SK-N-SH (cell line): ENCODE data around the gene TMEM87A. TPM values are rescaled to one million over a fixed set of nuclear protein-coding genes. Genes with fewer than 3 reads are reported as not detected.

Source experiments
- CTCF ChIA-PET: fragments of 300-600, 350-600 bp; formaldehyde crosslinking; extraction: SDS; loops from one replicate; lab custom pipeline; 2021; lab: Yijun Ruan, JAX
- POLR2A ChIA-PET: fragments of 350-600 bp; sonication (Branson Sonifier 250); formaldehyde crosslinking; extraction: SDS; loops from one replicate; lab custom pipeline; 2020; ENCODE audit warnings: antibody characterized with exemption, inconsistent platforms; lab: Yijun Ruan, JAX
- DNase-seq: peaks from one replicate; pipeline ENCODE4 v3.0.0; 2012
- H2AFZ ChIP-seq: fragments of 200-600 bp; sonication (generic); 2 replicates; pipeline ENCODE4 v1.8.1; 2016; ENCODE audit warnings: antibody characterized with exemption, mild to moderate bottlenecking, low read depth
- H3F3A ChIP-seq: fragments of 200-600 bp; sonication (generic); replicated peaks from 2 replicates; pipeline ENCODE3; 2016; ENCODE audit warnings: antibody characterized with exemption, mild to moderate bottlenecking; ENCODE audit not compliant: insufficient read depth
- H3K27ac ChIP-seq, 2 experiments: fragments of 200-500 bp in 1 of 2; fragments of 200-600 bp in 1 of 2; sonication (Bioruptor generic) in 1 of 2; sonication (generic), shearing (Covaris generic) in 1 of 2; 2 replicates each; pipeline versions ENCODE4 v1.5.1 to v1.6.1; 2014 to 2016; ENCODE audit warnings: low read depth in 2 of 2, inconsistent platforms in 1 of 2, low read length in 1 of 2, mild to moderate bottlenecking in 1 of 2, mixed read lengths in 1 of 2
- H3K27me3 ChIP-seq: fragments of 200-600 bp; sonication (generic), shearing (Covaris generic); 2 replicates; pipeline ENCODE4 v1.6.1; 2016; ENCODE audit warnings: mixed run types; ENCODE audit not compliant: insufficient read depth
- H3K36me3 ChIP-seq, 2 experiments: fragments of 200-500 bp in 1 of 2; fragments of 200-600 bp in 1 of 2; sonication (Bioruptor generic) in 1 of 2; sonication (generic) in 1 of 2; replicated peaks in 1 of 2; 2 replicates each; pipeline versions ENCODE3 to v1.5.1; 2014 to 2016; ENCODE audit warnings: low read length in 1 of 2, mild to moderate bottlenecking in 1 of 2; ENCODE audit not compliant: insufficient read depth in 2 of 2, control insufficient read depth in 1 of 2
- H3K4me1 ChIP-seq, 2 experiments: fragments of 200-500 bp in 1 of 2; fragments of 200-600 bp in 1 of 2; sonication (Bioruptor generic) in 1 of 2; sonication (generic), shearing (Covaris generic) in 1 of 2; 2 replicates each; pipeline versions ENCODE4 v1.5.1 to v1.6.1; 2014 to 2016; ENCODE audit warnings: low read depth in 1 of 2, low read length in 1 of 2, mixed run types in 1 of 2; ENCODE audit not compliant: insufficient read depth in 2 of 2, control insufficient read depth in 1 of 2
- H3K4me2 ChIP-seq: fragments of 200-600 bp; sonication (generic), shearing (Covaris generic); 2 replicates; pipeline ENCODE4 v1.6.1; 2017; ENCODE audit warnings: mixed run types
- H3K4me3 ChIP-seq, 2 experiments: fragments of 200-500 bp in 1 of 2; fragments of 200-600 bp in 1 of 2; sonication (Bioruptor generic) in 1 of 2; sonication (generic), shearing (Covaris generic) in 1 of 2; 2 replicates each; pipeline versions ENCODE4 v1.5.1 to v1.8.1; 2014 to 2016; ENCODE audit warnings: low read depth in 2 of 2, inconsistent platforms in 1 of 2, low read length in 1 of 2, mild to moderate bottlenecking in 1 of 2, mixed read lengths in 1 of 2, moderate library complexity in 1 of 2
- H3K79me2 ChIP-seq: fragments of 200-600 bp; sonication (generic); 2 replicates; pipeline ENCODE4 v1.8.1; 2017; ENCODE audit warnings: mild to moderate bottlenecking; ENCODE audit not compliant: insufficient read depth
- H3K9ac ChIP-seq: fragments of 200-600 bp; sonication (generic); 2 replicates; pipeline ENCODE4 v1.6.1; 2017; ENCODE audit warnings: mixed run types
- H3K9me2 ChIP-seq: fragments of 200-600 bp; sonication (generic); 2 replicates; pipeline ENCODE4 v1.6.1; 2017; ENCODE audit warnings: mixed run types
- H3K9me3 ChIP-seq: fragments of 200-600 bp; sonication (generic); 2 replicates; pipeline ENCODE4 v1.6.1; 2017; ENCODE audit warnings: mixed run types, mild to moderate bottlenecking, moderate library complexity
- H4K20me1 ChIP-seq: fragments of 200-600 bp; sonication (generic); 2 replicates; pipeline ENCODE4 v1.6.1; 2017; ENCODE audit warnings: mild to moderate bottlenecking, mixed run types; ENCODE audit not compliant: insufficient read depth
- CHD2 ChIP-seq: fragments of 150-350 bp; IDR thresholded peaks from 2 replicates; pipeline ENCODE4 v1.6.1; 2018; ENCODE audit warnings: low read length; ENCODE audit not compliant: partially characterized antibody
- FOSL2 ChIP-seq: IDR thresholded peaks from 2 replicates; pipeline ENCODE4 v1.4.0; 2012; ENCODE audit warnings: low read depth, mild to moderate bottlenecking, moderate library complexity, borderline replicate concordance
- FOXJ3 ChIP-seq: sonication (generic); formaldehyde crosslinking; IDR thresholded peaks from 2 replicates; pipeline ENCODE4 v1.5.1; 2020; ENCODE audit warnings: mild to moderate bottlenecking, missing genetic modification reagents
- NRF1 ChIP-seq: IDR thresholded peaks from 2 replicates; pipeline ENCODE4 v1.6.1; 2012; ENCODE audit warnings: low read depth, mild to moderate bottlenecking, low read length
- RAD21 ChIP-seq: IDR thresholded peaks from 2 replicates; pipeline ENCODE4 v1.6.1; 2012; ENCODE audit warnings: mild to moderate bottlenecking, low read length
- RXRA ChIP-seq: IDR thresholded peaks from 2 replicates; pipeline ENCODE4 v1.4.0; 2012; ENCODE audit warnings: low read depth, mild to moderate bottlenecking, borderline replicate concordance
- SMC3 ChIP-seq: IDR thresholded peaks from 2 replicates; pipeline ENCODE4 v1.6.1; 2012; ENCODE audit warnings: low read depth, low read length, improper control_type of control experiment
- WGBS: methylation state at CpG from one replicate; pipeline ENCODE4 v1.1.6; 2017; ENCODE audit warnings: low lambda C conversion rate; 5-methylcytosine and 5-hydroxymethylcytosine counted together
- polyA plus RNA-seq, 3 experiments: library from polyadenylated mRNA; depleted of rRNA; stranded (reverse); fragments of >200 nt; gene quantifications; 2 replicates each; pipeline ENCODE4 v1.2.3, GENCODE V29; 2012
- TF ChIP-seq, protein P1 (sequence below): fragments of 150-350 bp; IDR thresholded peaks from 2 replicates; pipeline ENCODE4 v1.6.1; 2016; ENCODE audit warnings: mild to moderate bottlenecking, low read depth, low read length
- TF ChIP-seq, protein P2 (sequence below): IDR thresholded peaks from 2 replicates; pipeline ENCODE4 v1.6.1; 2012; ENCODE audit warnings: mild to moderate bottlenecking, low read depth, low read length, moderate library complexity
- TF ChIP-seq, protein P3 (sequence below): IDR thresholded peaks from 2 replicates; pipeline ENCODE4 v1.4.0; 2012; ENCODE audit warnings: low read depth, borderline replicate concordance
- TF ChIP-seq, protein P4 (sequence below): IDR thresholded peaks from 2 replicates; pipeline ENCODE4 v1.4.0; 2012; ENCODE audit warnings: low read depth
- TF ChIP-seq, protein P5 (sequence below): IDR thresholded peaks from 2 replicates; pipeline ENCODE4; 2012
- TF ChIP-seq, protein P6 (sequence below): fragments of 150-350 bp; IDR thresholded peaks from 2 replicates; pipeline ENCODE4 v1.6.1; 2017; ENCODE audit warnings: antibody characterized with exemption, low read length, low read depth, borderline replicate concordance

TMEM87A gene
- polyA plus RNA-seq, 1 of the 3 experiments (the other 2 are of a cell fraction): 20.8 TPM

DNA sequence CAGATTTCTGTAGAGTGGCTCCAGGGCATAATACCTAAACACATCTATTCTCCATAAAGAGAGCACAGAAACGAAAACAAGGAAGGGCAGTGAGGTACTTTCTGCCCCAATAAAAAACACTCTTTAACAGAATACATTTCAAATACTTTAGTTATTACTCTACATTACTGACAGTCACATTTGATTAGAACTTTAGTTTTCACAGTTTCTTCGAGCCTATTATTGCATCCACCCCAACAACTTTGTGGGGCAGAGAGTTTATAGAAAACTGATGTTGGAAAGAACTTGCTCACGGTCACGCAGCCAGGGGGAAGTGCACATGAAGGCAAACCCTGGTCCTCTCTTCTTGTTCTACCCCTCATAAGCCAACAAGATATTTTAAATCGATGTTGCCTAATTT, 74.1 kb downstream of the TMEM87A start:
- H3K36me3 ChIP-seq: peaks cover 29 to 32% of the 10 kb centered on the region in 2 experiments
- ChIA-PET POLR2A (no interaction called here), CTCF (no interaction called here)
- no peaks in the 10 kb centered on the region for H3K4me1 ChIP-seq
- no peak overlapping the region for H3K4me3 ChIP-seq
- no peak overlapping the region for H3K9ac ChIP-seq
- H4K20me1 ChIP-seq: peaks cover 9% of the 10 kb centered on the region; the same call in 1 of the 2 replicates
- H3K9me2 ChIP-seq: no peaks in the 10 kb centered on the region
- 70% methylated on average over 5 of the region's 5 CpGs for WGBS
- H3K79me2 ChIP-seq: peaks cover 79% of the 10 kb centered on the region
- TF ChIP-seq, protein P1, sequence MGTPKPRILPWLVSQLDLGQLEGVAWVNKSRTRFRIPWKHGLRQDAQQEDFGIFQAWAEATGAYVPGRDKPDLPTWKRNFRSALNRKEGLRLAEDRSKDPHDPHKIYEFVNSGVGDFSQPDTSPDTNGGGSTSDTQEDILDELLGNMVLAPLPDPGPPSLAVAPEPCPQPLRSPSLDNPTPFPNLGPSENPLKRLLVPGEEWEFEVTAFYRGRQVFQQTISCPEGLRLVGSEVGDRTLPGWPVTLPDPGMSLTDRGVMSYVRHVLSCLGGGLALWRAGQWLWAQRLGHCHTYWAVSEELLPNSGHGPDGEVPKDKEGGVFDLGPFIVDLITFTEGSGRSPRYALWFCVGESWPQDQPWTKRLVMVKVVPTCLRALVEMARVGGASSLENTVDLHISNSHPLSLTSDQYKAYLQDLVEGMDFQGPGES: no peak
- no peak for TF ChIP-seq SMC3
- TF ChIP-seq, protein P2, sequence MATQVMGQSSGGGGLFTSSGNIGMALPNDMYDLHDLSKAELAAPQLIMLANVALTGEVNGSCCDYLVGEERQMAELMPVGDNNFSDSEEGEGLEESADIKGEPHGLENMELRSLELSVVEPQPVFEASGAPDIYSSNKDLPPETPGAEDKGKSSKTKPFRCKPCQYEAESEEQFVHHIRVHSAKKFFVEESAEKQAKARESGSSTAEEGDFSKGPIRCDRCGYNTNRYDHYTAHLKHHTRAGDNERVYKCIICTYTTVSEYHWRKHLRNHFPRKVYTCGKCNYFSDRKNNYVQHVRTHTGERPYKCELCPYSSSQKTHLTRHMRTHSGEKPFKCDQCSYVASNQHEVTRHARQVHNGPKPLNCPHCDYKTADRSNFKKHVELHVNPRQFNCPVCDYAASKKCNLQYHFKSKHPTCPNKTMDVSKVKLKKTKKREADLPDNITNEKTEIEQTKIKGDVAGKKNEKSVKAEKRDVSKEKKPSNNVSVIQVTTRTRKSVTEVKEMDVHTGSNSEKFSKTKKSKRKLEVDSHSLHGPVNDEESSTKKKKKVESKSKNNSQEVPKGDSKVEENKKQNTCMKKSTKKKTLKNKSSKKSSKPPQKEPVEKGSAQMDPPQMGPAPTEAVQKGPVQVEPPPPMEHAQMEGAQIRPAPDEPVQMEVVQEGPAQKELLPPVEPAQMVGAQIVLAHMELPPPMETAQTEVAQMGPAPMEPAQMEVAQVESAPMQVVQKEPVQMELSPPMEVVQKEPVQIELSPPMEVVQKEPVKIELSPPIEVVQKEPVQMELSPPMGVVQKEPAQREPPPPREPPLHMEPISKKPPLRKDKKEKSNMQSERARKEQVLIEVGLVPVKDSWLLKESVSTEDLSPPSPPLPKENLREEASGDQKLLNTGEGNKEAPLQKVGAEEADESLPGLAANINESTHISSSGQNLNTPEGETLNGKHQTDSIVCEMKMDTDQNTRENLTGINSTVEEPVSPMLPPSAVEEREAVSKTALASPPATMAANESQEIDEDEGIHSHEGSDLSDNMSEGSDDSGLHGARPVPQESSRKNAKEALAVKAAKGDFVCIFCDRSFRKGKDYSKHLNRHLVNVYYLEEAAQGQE: no peak
- TF ChIP-seq RAD21: no peak
- no peak for TF ChIP-seq NRF1
- TF ChIP-seq, protein P3, sequence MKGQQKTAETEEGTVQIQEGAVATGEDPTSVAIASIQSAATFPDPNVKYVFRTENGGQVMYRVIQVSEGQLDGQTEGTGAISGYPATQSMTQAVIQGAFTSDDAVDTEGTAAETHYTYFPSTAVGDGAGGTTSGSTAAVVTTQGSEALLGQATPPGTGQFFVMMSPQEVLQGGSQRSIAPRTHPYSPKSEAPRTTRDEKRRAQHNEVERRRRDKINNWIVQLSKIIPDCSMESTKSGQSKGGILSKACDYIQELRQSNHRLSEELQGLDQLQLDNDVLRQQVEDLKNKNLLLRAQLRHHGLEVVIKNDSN: no peak
- no peak for TF ChIP-seq FOSL2
- TF ChIP-seq, protein P4, sequence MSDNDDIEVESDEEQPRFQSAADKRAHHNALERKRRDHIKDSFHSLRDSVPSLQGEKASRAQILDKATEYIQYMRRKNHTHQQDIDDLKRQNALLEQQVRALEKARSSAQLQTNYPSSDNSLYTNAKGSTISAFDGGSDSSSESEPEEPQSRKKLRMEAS: no peak
- TF ChIP-seq RXRA: no peak
- TF ChIP-seq, protein P5, sequence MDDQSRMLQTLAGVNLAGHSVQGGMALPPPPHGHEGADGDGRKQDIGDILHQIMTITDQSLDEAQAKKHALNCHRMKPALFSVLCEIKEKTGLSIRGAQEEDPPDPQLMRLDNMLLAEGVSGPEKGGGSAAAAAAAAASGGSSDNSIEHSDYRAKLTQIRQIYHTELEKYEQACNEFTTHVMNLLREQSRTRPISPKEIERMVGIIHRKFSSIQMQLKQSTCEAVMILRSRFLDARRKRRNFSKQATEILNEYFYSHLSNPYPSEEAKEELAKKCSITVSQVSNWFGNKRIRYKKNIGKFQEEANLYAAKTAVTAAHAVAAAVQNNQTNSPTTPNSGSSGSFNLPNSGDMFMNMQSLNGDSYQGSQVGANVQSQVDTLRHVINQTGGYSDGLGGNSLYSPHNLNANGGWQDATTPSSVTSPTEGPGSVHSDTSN: no peak
- TF ChIP-seq, protein P6, sequence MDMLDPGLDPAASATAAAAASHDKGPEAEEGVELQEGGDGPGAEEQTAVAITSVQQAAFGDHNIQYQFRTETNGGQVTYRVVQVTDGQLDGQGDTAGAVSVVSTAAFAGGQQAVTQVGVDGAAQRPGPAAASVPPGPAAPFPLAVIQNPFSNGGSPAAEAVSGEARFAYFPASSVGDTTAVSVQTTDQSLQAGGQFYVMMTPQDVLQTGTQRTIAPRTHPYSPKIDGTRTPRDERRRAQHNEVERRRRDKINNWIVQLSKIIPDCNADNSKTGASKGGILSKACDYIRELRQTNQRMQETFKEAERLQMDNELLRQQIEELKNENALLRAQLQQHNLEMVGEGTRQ: no peak
- TF ChIP-seq CHD2: no peak
- no peak for TF ChIP-seq FOXJ3 (CRISPR knock-in tag)
- H3K27ac ChIP-seq: peak overlapping the region in 1 of 2 experiments; percentile 18; a peak in 2 of 4 replicates
- no peaks in the 10 kb centered on the region for H3K9me3 ChIP-seq
- H3K4me2 ChIP-seq: no peak overlapping the region
- peaks cover 6% of the 10 kb centered on the region for H3F3A ChIP-seq
- H3K27me3 ChIP-seq: no peaks in the 10 kb centered on the region
- no peak overlapping the region for H2AFZ ChIP-seq
- no peak for DNase-seq
